Gastroesophageal sphincter (tissue), 4 donors: ENCODE results near the gene TPM3. TPM values are rescaled to one million over a fixed set of nuclear protein-coding genes. Genes with fewer than 3 reads are reported as not detected.

Experiments
- ATAC-seq: fragments of 150-250 bp; one replicate; pipeline ENCODE4 v1.9.1; 2016; ENCODE audit warnings: mild to moderate bottlenecking, moderate library complexity
- H3K27ac ChIP-seq, 4 donors: fragments of 200-600 bp; sonication (generic) in 3 of 4; 1 replicate in 3 of 4; 2 replicates in 1 of 4; pipeline ENCODE4 v1.5.1; 2016 to 2019
- H3K27me3 ChIP-seq: fragments of 200-600 bp; sonication (generic); one replicate; pipeline ENCODE4 v1.5.1; 2019
- H3K36me3 ChIP-seq, 2 donors: fragments of 200-600 bp; sonication (generic); one replicate each; pipeline ENCODE4 v1.5.1; 2019; ENCODE audit warnings: control low read depth in 1 of 2
- H3K4me1 ChIP-seq, 3 donors: fragments of 200-600 bp; sonication (generic); 1 replicate in 2 of 3; 2 replicates in 1 of 3; pipeline ENCODE4 v1.5.1; 2016 to 2019; ENCODE audit warnings: control low read depth in 2 of 3
- H3K4me3 ChIP-seq, 2 donors: fragments of 200-600 bp; sonication (generic); one replicate each; pipeline ENCODE4 v1.5.1; 2019; ENCODE audit warnings: mild to moderate bottlenecking in 1 of 2, moderate library complexity in 1 of 2
- H3K9me3 ChIP-seq, 3 donors: fragments of 200-600 bp; sonication (generic); one replicate each; pipeline ENCODE4 v1.5.1; 2017 to 2019; ENCODE audit warnings: control low read depth in 2 of 3
- EP300 ChIP-seq: sonication (generic); formaldehyde crosslinking; IDR thresholded peaks from one replicate; pipeline ENCODE4 v1.6.1; 2017; ENCODE audit warnings: antibody characterized with exemption, mild to moderate bottlenecking
- POLR2A ChIP-seq, 2 donors: fragments of 450-650 bp; IDR thresholded peaks; one replicate each; pipeline ENCODE4 v1.6.1; 2017; ENCODE audit warnings: antibody characterized with exemption in 2 of 2, mild to moderate bottlenecking in 2 of 2, moderate library complexity in 1 of 2
- POLR2AphosphoS5 ChIP-seq: sonication (generic); formaldehyde crosslinking; IDR thresholded peaks from one replicate; pipeline ENCODE4 v1.6.1; 2017; ENCODE audit warnings: antibody characterized with exemption
- WGBS, 2 donors: methylation state at CpG; one replicate each; pipeline ENCODE4 v1.1.5; 2018; ENCODE audit warnings: low coverage in 1 of 2; 5-methylcytosine and 5-hydroxymethylcytosine counted together
- total RNA-seq, 4 donors: library from RNA; depleted of rRNA; stranded (reverse); fragments of >200 nt; gene quantifications; one replicate each; pipeline ENCODE4 v1.1.0, GENCODE V29; 2016
- TF ChIP-seq, protein P1 (sequence below), 4 experiments: fragments of 200-600 bp in 2 of 4; fragments of 450-650 bp in 2 of 4; sonication (generic) in 1 of 4; IDR thresholded peaks; one replicate each; pipeline ENCODE4 v1.5.1; 2017 to 2019; ENCODE audit warnings: antibody characterized with exemption in 4 of 4, mild to moderate bottlenecking in 2 of 4, moderate library complexity in 2 of 4

The TPM3 gene
- total RNA-seq, 4 donors from 2014 or later = 95.9 to 275 (median 151) TPM

GRCh38 chr1:154157520-154158306 is 34.2 kb downstream of the TPM3 start:
- TF ChIP-seq, protein P1, sequence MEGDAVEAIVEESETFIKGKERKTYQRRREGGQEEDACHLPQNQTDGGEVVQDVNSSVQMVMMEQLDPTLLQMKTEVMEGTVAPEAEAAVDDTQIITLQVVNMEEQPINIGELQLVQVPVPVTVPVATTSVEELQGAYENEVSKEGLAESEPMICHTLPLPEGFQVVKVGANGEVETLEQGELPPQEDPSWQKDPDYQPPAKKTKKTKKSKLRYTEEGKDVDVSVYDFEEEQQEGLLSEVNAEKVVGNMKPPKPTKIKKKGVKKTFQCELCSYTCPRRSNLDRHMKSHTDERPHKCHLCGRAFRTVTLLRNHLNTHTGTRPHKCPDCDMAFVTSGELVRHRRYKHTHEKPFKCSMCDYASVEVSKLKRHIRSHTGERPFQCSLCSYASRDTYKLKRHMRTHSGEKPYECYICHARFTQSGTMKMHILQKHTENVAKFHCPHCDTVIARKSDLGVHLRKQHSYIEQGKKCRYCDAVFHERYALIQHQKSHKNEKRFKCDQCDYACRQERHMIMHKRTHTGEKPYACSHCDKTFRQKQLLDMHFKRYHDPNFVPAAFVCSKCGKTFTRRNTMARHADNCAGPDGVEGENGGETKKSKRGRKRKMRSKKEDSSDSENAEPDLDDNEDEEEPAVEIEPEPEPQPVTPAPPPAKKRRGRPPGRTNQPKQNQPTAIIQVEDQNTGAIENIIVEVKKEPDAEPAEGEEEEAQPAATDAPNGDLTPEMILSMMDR (IDR thresholded peaks at IDR 0.05) = no peak
- TF ChIP-seq POLR2A (IDR thresholded peaks at IDR 0.05) = no peak
- TF ChIP-seq POLR2AphosphoS5 = no peak
- TF ChIP-seq EP300 = no peak
- Histone ChIP-seq H3K27me3 (no peaks in the 10 kb centered on the region), H3K36me3 (peaks cover 0 to 63% of the 10 kb centered on the region in 2 donors), H3K9me3 (no peaks in the 10 kb centered on the region), H3K27ac (peak overlapping the region in 3 of 4 donors; percentile 23 to 73 (median 46)), H3K4me3 (no peak overlapping the region), H3K4me1 (peaks cover 4 to 40% (median 10%) of the 10 kb centered on the region in 3 donors)
- 76 to 83% methylated on average over 4 to 7 of the region's 7 CpGs for WGBS, 2 donors
- no peak for ATAC-seq

GRCh38 chr1:154155251-154155650 is 36.6 kb downstream of the TPM3 start:
- H3K36me3 ChIP-seq = peaks cover 0 to 43% of the 10 kb centered on the region in 2 donors
- H3K4me1 ChIP-seq = peaks cover 4 to 48% (median 10%) of the 10 kb centered on the region in 3 donors
- ATAC-seq = peak; percentile 78
- H3K27me3 ChIP-seq = no peaks in the 10 kb centered on the region
- H3K9me3 ChIP-seq = no peaks in the 10 kb centered on the region
- H3K4me3 ChIP-seq = no peak overlapping the region
- peak overlapping the region; percentile 2 to 81 (median 72) for H3K27ac ChIP-seq
- WGBS, 2 donors = 5 to 6% methylated on average over 9 of the region's 9 CpGs
- TF ChIP-seq POLR2AphosphoS5 = peak; percentile 77
- TF ChIP-seq, protein P1 (IDR thresholded peaks at IDR 0.05) = no peak

GRCh38 chr1:154154534-154155191 is 37.2 kb downstream of the TPM3 start, which contains the start of gene NUP210L:
Gene NUP210L (minus strand): TSS chr1:154155073.
- ATAC-seq = peak; percentile 58
- H3K9me3 ChIP-seq = no peaks in the 10 kb centered on the region
- H3K4me1 ChIP-seq = peaks cover 4 to 48% (median 10%) of the 10 kb centered on the region in 3 donors
- TF ChIP-seq POLR2AphosphoS5 (no peak), POLR2A (IDR thresholded peaks at IDR 0.05) (no peak), EP300 (no peak)
- TF ChIP-seq, protein P1 (IDR thresholded peaks at IDR 0.05) = no peak
- peak within 1 kb of the TSS; percentile 2 to 81 (median 72) for H3K27ac ChIP-seq
- no peaks in the 10 kb centered on the region for H3K27me3 ChIP-seq
- peaks cover 0 to 37% of the 10 kb centered on the region in 2 donors for H3K36me3 ChIP-seq
- no peak within 1 kb of the TSS for H3K4me3 ChIP-seq
- WGBS, 2 donors = 57 to 71% methylated on average over 4 to 11 of the region's 29 CpGs

DNA sequence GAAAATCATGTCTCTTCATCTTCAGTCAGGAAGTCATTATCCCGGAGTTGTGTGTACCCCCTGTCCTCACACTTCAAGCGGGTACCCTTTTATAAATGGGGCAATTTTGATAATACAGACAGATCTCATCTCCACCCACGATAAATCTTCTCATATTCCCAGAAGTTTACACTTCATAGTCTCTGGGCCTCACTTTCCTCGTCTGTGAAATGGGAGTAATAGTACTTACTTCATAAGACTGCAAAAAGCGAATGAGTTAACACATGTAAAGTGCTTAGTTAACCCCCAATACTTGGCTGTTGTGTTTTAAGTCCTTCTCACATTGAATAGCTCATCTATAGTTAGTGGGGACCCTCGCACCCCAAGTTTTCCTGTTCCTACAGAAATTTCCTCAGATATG is 37.8 kb downstream of the TPM3 start:
- H3K27ac ChIP-seq = peak overlapping the region in 3 of 4 donors; percentile 71 to 81 (median 73)
- WGBS, 2 donors = 97% methylated on average over 5 to 6 of the region's 6 CpGs
- TF ChIP-seq, protein P1 (IDR thresholded peaks at IDR 0.05) = no peak
- TF ChIP-seq POLR2A (IDR thresholded peaks at IDR 0.05) = no peak
- H3K4me1 ChIP-seq = peaks cover 4 to 48% (median 10%) of the 10 kb centered on the region in 3 donors
- H3K36me3 ChIP-seq = peaks cover 0 to 31% of the 10 kb centered on the region in 2 donors
- no peak for ATAC-seq
- H3K9me3 ChIP-seq = no peaks in the 10 kb centered on the region
- no peaks in the 10 kb centered on the region for H3K27me3 ChIP-seq
- no peak overlapping the region for H3K4me3 ChIP-seq
